ENCODE data around the gene CD22.

CD22 gene

GRCh38 chr19:35342430-35342829 is 13.4 kb downstream of the CD22 start:
- no peak overlapping the region for H3K4me3 ChIP-seq (ENCODE audit: low read depth, low read length)
- TF ChIP-seq CTCF (IDR thresholded peaks at IDR 0.05; ENCODE audit: insufficient read depth, low read length, missing control alignments), result no peak
- ChIA-PET CTCF (interaction anchor here (0.6 to 1.0 kb wide), 2 partner anchors 9 to 10 kb away, joined by 3 read pairs; no protein-coding TSS in a partner anchor), POLR2A (no interaction called here)
- DNase-seq (ENCODE audit: low read depth, low spot score), result no peak

GRCh38 chr19:35344511-35345031 is 15.6 kb downstream of the CD22 start:
- ChIA-PET CTCF (interaction anchor here (0.9 kb wide), 1 partner anchor 9 kb away, joined by 5 read pairs; no protein-coding TSS in a partner anchor), POLR2A (no interaction called here)
- H3K4me3 ChIP-seq (ENCODE audit: low read depth, low read length), result no peak overlapping the region
- no peak for TF ChIP-seq CTCF (IDR thresholded peaks at IDR 0.05; ENCODE audit: insufficient read depth, low read length, missing control alignments)
- DNase-seq (ENCODE audit: low read depth, low spot score), result no peak

GRCh38 chr19:35345671-35346111 is 16.7 kb downstream of the CD22 start:
- no peak for TF ChIP-seq CTCF (IDR thresholded peaks at IDR 0.05; ENCODE audit: insufficient read depth, low read length, missing control alignments)
- POLR2A ChIA-PET, result no interaction called here
- no peak overlapping the region for H3K4me3 ChIP-seq (ENCODE audit: low read depth, low read length)
- CTCF ChIA-PET, result no interaction called here
- no peak for DNase-seq (ENCODE audit: low read depth, low spot score)

- ChIA-PET CTCF (no interaction called here), POLR2A (no interaction called here)
- no peak overlapping the region for H3K4me3 ChIP-seq (ENCODE audit: low read depth, low read length)
- no peak for TF ChIP-seq CTCF (IDR thresholded peaks at IDR 0.05; ENCODE audit: insufficient read depth, low read length, missing control alignments)
- DNase-seq (ENCODE audit: low read depth, low spot score), result no peak
Measured at GRCh38 chr19:35346193-35347052, 17.4 kb downstream of the CD22 start.

GRCh38 chr19:35347171-35347929 is 18.4 kb downstream of the CD22 start, which contains the start of gene FFAR1:
Gene FFAR1, plus strand, starts transcription at chr19:35347902. Its CDS starts 3,650 bp downstream, at chr19:35351552.
- ChIA-PET CTCF (interaction anchor here (0.8 kb wide), 1 partner anchor 163 kb away, joined by 3 read pairs; no protein-coding TSS in a partner anchor), POLR2A (no interaction called here)
- no peak within 1 kb of the TSS for H3K4me3 ChIP-seq (ENCODE audit: low read depth, low read length)
- DNase-seq (ENCODE audit: low read depth, low spot score), result no peak
- no peak for TF ChIP-seq CTCF (IDR thresholded peaks at IDR 0.05; ENCODE audit: insufficient read depth, low read length, missing control alignments)

All from AG04449 (cell line).